HG03558 (cell line): ENCODE data around the gene AMT.

Source experiments
- ATAC-seq: cut with Tn5 transposase; IDR thresholded peaks from one replicate; pipeline ENCODE4 v1.9.1; 2021; ENCODE audit warnings: moderate number of reproducible peaks; ENCODE audit not compliant: unreplicated experiment; ENCODE audit errors: extremely low read depth

AMT gene, protein sequence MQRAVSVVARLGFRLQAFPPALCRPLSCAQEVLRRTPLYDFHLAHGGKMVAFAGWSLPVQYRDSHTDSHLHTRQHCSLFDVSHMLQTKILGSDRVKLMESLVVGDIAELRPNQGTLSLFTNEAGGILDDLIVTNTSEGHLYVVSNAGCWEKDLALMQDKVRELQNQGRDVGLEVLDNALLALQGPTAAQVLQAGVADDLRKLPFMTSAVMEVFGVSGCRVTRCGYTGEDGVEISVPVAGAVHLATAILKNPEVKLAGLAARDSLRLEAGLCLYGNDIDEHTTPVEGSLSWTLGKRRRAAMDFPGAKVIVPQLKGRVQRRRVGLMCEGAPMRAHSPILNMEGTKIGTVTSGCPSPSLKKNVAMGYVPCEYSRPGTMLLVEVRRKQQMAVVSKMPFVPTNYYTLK

DNA sequence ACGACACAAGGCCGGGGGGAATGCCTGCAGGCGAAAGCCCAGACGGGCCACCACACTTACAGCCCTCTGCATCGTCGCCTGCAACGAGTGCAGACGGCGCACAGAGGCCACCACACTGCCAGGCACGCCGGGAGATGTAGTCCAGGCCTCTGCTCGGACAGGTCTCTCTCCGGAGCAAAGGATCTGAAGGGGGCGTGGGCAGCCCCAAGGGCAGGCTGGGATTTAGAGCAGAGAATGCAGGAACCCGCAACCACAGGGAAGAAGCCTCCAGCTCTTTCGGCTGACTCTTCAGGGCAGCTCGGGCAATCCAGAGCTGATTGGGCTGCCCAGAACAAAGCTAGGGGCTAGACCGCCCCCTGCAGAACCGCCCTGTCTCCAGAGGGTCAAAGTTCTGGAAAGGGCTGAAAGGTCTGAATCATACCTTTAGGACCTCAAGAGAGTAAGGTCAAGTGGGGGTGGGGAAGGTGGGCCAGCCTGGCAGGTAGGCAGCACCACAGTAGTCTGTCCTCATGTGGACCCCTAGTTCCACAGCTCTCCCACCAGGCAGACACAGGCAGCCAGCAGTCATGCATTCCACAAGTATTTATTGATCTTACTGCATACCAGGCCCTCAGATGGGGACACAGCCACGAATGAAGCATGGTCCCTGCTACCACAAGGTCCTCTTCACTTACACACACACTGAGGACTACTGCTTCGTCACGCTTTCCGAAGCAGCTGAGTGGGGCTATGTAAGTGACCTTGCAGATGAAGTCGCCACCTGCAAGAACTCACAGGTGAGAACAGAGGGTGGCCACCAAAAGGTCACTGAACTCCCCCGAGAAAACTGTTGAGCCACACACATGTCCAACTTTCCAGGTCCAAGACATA lies at the start of gene AMT:
Gene AMT, minus strand, starts transcription at position 95 of the 870 bp plus-strand sequence. Its CDS starts 23 bp downstream, at position 72.
- ATAC-seq, result no peak

DNA sequence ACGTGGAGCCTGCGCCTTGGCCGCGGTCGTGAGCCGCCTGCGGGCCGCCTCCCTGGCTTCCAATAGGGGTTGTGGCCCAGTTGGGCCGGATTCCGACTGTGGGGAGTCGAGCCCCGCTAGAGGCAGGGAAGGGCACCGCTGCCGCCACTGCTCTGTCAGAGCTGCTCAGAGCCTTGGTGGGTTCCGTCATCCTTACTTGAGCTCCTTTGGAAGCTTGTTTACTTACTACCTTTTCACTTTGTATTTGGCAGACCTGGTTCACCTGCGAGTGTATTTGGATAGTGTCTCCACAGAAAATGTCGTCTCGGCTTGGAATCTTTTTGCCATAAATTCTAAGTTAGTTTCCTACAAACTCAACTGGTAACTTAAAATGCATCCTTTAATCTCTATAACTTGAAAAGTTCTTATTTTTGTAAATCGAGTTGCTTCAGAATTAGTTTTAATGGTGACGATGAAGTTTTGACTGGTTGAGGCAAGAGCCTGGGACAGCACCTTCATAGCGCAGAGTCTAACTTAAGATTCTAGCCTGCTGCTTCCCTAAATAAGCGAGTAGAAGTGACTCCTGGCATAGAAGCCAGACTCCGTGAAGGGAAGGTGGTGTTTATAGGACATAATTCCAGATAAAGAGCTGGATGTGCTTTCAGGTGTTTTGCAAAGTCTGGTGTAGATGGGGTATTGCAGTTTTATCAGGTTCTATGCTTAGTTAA lies 48.6 kb upstream of the AMT start:
- ATAC-seq, result peak; percentile 14

DNA sequence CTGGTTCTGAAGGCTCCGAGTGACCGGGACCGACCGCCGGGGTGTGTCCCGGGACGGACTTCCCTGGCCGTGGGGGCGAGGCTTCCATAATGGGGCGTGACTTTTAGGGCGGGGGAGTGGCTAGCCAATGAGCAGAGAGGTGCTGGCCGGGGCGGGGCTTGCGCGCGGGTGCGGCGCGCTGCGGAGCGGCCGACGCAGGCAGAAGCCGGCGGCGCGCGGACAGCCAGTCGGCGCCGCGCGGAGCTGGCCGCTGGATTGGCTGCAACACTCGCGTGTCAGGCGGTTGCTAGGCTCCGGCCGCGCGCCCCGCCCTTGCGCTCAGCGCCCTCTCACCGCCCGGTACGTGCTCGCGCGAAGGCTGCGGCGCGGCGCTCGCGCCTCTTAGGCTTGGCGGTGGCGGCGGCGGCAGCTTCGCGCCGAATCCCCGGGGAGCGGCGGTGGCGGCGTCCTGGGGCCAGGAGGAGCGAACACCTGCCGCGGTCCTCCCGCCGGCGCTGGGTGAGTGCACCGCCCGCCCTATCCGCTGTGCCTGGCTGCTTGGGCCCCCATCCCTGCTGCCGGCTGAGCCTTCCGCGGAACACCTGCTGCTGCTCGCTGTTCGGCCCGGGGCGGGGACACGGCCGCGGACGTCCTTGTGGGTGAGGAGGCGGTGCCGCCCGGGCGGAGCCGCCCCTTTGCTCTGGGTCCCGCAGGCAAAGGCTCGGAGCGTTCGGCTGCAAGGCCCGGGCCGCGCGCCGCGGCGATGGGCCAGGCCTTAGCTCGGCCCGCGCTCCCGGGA lies 47.9 kb upstream of the AMT start, which contains the start of gene DAG1:
Gene DAG1, plus strand, starts transcription at position 332 of the 778 bp plus-strand sequence. CDS start 40,268 bp downstream, outside the sequence.
- ATAC-seq, result peak; percentile 56

DNA sequence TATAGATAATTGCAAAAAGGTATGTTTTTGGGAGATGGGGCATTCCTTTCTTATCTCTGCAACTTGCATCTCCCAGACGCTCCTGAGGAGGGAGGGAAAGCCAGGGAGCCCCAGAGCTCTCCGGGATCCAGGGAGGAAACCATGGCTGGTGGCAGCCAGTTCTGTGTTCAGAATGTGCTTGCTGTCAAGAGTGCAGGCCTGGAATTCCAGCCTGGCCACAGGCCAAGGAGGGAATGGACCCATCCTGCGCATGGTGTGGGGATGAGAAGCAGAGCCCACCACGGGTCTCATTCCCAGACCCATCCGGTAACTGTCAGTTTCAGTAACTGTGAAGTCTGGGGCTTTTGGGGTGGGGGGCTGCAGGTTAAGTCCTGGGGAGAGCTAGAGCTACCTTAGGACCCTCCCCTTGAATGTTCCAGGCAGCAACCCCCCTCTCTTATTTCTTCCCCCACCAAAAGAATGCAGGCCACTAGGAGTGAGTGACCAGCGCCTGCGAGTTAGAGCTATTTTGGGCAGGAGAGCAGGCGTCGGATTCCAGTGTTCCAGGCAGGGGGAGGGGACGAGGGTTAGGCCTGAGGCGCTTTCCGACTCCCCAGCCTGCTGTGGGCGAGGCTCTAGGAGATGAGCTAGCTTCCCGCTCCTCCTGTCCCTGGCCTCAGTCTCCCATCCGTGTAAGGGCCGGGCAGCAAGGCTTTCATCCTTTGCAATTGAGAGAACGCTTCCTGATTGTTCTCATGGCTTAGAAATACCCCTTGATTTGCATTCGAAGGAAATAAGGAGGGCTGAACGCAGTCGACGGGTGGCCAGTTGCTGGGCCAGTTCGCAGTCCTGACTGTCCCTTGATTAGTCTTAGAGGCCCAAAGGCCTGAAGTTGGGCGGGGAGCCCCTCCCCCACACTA lies 47.0 kb upstream of the AMT start:
- no peak for ATAC-seq

DNA sequence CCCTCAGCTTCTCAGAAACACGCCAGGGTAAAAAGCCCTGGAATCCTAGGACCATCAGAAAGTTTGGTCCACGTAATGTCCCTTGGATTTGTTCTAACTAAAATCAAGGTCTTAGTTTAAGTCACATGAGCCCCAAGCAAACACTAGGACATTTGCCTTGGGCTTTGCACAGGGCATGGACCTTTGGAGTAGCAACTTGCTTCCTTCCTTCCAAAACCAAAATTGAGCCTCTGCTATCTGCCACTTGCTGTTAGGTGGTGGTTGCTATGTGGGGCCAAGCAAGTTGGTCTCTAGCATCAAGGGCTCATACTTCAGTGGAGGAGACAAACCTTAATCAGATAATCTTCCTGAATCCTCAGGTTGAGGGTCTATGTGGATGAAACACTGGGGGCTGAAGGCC lies 43.8 kb upstream of the AMT start:
- no peak for ATAC-seq

DNA sequence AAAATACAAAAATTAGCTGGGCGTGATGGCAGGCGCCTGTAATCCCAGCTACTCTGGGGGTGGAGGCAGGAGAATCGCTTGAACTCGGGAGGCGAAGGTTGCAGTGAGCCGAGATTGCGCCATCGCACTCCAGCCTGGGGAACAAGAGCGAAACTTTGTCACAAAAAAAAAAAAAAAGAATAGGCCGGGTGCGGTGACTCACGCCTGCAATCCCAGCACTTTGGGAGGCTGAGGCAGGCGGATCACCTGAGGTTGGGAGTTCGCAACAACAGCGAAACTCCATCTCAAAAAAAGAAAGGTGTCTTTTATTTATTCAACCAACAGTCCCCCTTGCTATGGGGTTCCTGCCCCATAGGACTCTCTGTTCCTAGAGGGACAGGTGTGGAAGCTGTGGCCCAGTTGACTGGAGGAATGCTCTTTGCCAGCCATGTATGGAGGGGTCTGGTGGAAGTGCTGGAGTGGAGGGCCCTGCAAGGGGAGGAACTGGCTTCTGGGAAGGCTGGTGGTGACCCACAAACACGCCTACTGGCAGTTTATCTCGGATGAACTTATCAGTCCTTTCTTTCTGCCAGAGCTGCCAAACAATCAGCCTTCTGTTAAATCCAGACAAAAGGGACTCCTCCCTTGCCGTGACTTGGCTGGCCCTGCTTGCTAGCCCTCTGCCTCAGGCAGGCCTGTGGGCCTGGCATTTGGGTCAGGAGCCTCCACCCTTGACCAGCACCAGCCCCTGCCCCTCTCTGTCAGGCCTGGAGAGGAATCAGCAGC lies 43.2 kb upstream of the AMT start:
- no peak for ATAC-seq

DNA sequence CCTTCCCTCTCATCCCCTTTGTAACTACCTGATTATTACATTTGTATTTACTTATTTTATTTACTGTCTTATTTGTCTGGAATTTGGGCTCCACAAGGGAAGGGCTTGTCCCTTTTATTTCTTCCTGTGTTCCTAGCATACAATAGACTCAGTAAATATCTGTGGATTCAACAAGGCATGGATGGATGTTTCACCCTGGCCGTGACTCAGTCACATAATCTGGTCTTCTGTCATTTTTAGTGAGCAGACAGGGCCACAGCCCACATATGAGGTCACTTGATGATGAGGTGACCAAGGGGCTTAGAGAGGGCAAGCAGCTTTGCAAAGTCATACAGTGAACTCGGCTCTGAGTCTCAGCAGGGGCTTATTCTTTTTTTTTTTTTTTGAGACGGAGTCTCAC lies 39.9 kb upstream of the AMT start:
- no peak for ATAC-seq

DNA sequence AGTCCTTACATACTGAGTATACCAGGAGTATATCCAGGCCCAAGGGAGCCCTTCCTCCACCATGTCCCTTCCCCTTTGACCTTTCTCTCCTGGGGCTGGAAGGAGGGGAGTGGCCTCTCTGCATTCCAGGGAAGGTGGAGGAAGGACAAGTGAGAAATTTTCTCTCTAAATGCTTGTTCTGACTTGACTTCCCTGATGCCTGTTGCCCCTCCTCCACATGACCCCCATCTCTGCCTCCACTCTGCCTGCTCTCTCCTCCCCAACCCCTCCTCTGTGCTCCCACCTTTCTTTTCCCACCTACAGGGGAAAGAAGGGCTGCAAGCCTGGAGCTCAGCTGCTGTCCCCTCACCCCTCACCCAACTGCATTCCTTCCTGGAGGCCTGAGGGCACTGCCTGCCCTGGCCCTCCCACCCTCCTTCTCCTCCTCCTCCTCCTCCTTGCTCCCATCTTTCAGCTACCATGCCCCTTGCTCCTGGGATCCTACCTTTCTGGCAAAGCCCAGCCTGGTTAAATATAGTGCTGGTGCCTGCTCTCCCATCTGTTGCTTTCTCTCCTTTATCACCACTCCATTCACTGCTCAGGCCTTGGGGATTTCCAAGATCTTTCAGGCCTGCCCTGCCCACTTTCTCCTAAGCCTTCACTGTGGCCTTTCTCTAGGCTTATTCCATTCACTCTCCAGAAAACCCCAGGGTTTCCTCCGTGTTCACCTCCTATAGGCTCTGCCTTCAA lies 39.3 kb upstream of the AMT start:
- no peak for ATAC-seq

DNA sequence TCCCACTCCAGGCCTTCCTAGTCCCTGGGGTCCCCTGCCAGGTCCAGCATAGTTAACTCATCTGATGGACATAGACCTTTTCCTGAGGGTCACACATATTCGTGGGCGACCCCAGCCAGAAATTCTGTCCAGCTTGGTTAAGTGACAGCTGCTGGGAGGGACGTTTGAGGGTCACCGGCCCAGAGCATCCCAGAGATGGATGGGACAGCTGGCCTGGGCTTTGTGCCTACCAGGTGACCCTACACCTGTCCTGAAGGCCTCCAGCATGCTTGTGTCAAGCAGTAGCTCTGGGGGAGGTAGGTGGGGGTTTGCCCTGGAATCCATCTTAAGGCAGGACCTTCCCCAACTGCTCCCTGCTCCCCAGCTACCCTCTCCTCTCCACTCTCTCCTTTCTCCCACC lies 38.7 kb upstream of the AMT start:
- ATAC-seq, result no peak

DNA sequence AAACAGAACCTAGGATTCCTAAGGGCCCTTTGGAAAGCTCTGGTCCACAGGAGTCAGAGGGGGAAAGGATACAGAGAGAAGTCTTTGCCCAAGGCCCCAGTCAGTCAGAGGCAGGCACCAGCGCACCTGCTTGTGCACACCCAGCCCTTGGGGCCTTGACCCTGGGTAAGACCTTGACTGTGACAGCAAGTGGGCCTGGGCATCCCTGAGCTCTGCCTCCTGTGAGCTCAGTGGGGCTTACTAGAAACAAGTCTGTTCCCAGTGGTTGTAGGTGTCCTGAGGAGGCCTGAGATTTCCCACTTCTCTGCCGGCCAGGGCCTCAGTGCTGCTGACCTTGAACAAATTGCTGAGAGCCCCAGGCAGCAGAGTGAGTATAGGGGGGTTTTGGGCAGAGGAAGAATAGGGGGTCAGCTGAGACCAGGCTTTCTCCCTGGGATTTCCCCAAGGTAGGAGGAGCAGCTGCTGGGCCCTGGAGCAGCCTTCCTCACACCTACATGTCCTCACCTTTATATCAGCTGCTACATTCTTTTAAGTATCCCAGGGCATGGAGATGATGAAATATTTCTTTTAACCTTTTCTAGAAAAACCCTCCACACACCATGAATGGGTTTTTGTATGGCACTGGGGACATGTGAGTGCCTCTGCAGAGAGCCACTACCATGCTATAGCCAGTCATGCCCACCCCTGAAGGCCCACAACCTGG lies 38.1 kb upstream of the AMT start:
- ATAC-seq, result no peak

DNA sequence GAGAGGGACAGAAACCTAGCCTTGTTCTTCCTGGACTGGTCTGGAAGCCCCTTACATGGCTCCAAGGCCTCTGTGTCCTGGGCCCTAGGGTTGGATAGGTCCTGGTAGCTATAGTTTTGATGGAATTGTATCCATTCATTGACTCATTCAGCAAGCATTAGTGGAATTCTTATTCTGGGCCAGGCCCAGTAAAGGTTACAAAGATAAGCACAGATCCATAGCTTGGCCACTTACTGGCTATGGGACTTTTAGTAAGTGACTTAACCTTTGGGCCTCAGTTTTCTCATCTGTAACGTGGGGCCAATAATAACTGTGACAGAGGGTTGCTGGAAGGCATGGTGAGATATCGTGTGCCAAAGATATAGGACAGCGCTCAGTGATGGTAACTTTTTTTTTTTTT lies 34.2 kb upstream of the AMT start:
- ATAC-seq, result no peak

DNA sequence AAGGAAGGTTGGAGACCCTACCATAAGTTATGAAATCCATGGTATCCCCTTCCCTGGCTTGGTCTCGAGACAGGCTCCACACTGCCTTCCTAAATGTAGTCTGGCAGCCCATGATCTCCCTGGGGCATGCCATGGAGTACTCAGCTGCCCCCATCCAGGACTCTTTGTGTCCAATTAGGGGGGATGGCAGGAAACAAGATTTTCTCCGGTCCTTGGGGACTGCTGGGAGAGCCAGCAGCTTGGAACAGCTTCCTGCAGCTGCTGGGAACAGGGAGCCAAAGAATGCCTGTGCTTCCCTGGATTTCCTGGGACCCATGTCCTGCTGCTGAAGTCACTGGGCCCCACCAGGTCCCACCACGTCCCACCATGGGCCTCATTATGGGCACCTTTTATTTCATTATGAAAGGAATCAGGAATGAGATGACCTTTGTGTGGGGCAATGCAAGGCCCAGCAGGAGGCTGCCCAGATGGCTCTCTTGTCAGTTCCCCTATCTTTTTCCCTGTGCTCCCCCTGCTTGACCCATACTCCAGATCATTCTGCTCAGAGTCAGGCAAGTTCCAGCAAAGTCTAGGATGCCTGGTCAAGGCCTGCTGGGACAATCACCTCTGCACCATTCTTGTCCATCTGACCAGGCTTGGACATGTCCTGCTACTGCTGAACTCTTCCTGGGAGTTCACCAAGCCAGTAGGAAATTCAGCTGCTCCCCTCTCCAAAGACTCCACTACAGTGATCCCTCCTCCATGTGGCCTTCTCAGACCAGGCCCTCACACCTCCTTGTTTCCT lies 32.8 kb upstream of the AMT start:
- ATAC-seq, result no peak

DNA sequence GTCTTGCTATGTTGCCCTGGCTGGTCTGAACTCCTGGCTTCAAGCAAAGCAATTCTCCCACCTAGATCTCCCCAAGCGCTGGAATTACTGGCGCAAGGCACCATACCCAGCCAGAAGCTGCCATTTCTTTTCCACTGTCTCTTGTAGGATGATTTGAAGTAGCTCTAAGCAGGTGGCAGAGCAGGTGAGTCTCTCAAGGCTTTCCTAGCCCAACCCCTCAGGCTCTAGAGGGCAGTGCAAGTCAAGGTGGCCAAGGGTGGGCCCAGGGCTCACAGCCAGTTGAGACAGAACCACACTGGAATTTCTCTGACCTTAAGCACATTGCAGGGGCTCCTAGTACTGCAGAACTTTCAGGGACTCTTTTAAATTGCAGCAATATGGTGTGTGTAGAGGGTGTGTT lies 32.2 kb upstream of the AMT start:
- no peak for ATAC-seq

DNA sequence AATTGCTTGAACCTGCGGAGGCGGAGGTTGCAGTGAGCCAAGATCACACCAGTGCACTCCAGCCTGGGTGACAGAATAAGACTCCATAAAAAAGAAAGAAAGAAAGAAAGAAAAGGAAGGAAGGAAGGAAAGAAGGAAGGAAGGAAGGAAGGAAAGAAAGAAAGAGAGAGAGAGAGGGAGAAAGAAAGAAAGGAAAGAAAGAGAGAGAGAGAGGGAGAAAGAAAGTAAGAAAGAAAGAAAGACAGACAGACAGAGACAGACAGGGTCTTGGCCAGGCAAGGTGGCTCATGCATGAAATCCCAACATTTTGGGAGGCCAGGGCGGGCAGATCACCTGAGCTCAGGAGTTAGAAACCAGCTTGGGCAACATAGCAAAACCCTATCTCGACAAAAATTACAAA lies 31.3 kb upstream of the AMT start:
- no peak for ATAC-seq

DNA sequence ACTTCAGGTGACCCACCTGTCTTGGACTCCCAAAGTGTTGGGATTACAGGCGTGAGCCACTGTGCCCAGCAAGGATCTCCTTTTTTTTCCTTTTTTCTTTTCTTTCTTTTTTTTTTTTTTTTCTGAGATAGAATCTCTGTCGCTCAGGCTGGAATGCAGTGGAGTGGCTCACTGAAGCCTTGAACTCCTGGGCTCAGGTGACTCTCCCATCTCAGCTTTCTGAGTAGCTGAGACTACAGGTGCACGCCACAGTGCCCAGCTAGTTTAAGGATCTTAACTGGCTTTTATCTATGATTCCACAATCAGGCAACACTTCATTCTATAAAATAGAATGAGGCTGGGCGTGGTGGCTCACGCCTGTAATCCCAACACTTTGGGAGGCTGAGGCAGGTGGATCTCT lies 23.1 kb upstream of the AMT start:
- ATAC-seq, result no peak

DNA sequence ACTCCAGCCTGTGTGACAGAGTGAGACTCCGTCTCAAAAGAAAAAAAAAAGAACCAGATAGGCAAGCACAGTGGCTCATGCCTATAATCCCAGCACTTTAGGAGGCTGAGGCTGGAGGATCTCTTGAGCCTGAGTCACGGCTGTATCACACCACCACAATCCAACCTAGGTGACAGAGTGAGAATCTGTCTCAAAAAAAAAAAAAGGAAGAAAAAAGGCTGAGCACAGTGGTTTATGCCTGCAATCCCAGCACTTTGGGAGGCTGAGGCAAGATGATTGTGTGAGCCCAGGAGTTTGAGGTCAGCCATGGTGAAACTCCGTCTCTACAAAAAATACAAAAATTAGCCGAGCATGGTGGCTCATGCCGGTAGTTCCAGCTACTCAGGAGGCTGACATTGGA lies 12.5 kb upstream of the AMT start:
- no peak for ATAC-seq
